Neural cell (in vitro differentiated cells): ENCODE results near the gene PRDM15. TPM values are rescaled to one million over a fixed set of nuclear protein-coding genes. Genes with fewer than 3 reads are reported as not detected.

Experiments
- H2AFZ ChIP-seq: fragments of 200-600, 300-800 bp; sonication (generic), shearing (Covaris generic); 2 replicates; pipeline ENCODE4 v1.6.0; 2014; ENCODE audit warnings: low read depth, mild to moderate bottlenecking, antibody characterized with exemption, low read length, moderate library complexity
- H3F3A ChIP-seq: fragments of 200-600 bp; shearing (Covaris generic); 2 replicates; pipeline ENCODE4 v1.6.1; 2016; ENCODE audit warnings: mild to moderate bottlenecking, moderate library complexity, mixed read lengths, antibody characterized with exemption, low read length; ENCODE audit not compliant: insufficient read depth, poor library complexity, severe bottlenecking
- H3K27ac ChIP-seq: fragments of 200-600, 300-800 bp; sonication (generic), shearing (Covaris generic); 2 replicates; pipeline ENCODE4 v1.5.1; 2014; ENCODE audit warnings: mild to moderate bottlenecking, low read length, moderate library complexity
- H3K27me3 ChIP-seq: fragments of 300-800, 200-600 bp; sonication (generic), shearing (Covaris generic); 2 replicates; pipeline ENCODE4 v1.6.0; 2014; ENCODE audit warnings: mild to moderate bottlenecking, low read depth, low read length, moderate library complexity; ENCODE audit not compliant: insufficient read depth
- H3K36me3 ChIP-seq: fragments of 300-800, 200-600 bp; sonication (generic), shearing (Covaris generic); 2 replicates; pipeline ENCODE4 v1.5.1; 2014; ENCODE audit warnings: mild to moderate bottlenecking, antibody characterized with exemption, low read length, moderate library complexity; ENCODE audit not compliant: insufficient read depth
- H3K4me2 ChIP-seq: fragments of 300-800, 200-600 bp; sonication (generic), shearing (Covaris generic); 2 replicates; pipeline ENCODE4 v1.6.0; 2014; ENCODE audit warnings: mild to moderate bottlenecking, low read length
- H3K4me3 ChIP-seq: fragments of 300-800, 200-600 bp; sonication (generic), shearing (Covaris generic); 2 replicates; pipeline ENCODE4 v1.5.1; 2014; ENCODE audit warnings: mild to moderate bottlenecking, low read length, moderate library complexity
- H3K79me2 ChIP-seq: fragments of 200-600 bp; shearing (Covaris generic); replicated peaks from 2 replicates; pipeline ENCODE4 v1.6.0; 2014; ENCODE audit warnings: mild to moderate bottlenecking, low read length, moderate library complexity; ENCODE audit not compliant: insufficient read depth
- H3K9ac ChIP-seq: fragments of 300-800, 200-600 bp; sonication (generic), shearing (Covaris generic); 2 replicates; pipeline ENCODE4 v1.6.1; 2016; ENCODE audit warnings: mild to moderate bottlenecking, low read length, mixed read lengths
- H3K9me2 ChIP-seq: fragments of 200-600 bp; shearing (Covaris generic); 2 replicates; pipeline ENCODE4 v1.6.1; 2016; ENCODE audit warnings: mild to moderate bottlenecking, low read length, mixed read lengths; ENCODE audit not compliant: insufficient read depth
- H3K9me3 ChIP-seq: fragments of 200-600, 300-800 bp; sonication (generic), shearing (Covaris generic); 2 replicates; pipeline ENCODE4 v1.6.1; 2016; ENCODE audit warnings: mild to moderate bottlenecking, mixed run types, low read length, moderate library complexity, mixed read lengths
- H4K20me1 ChIP-seq: fragments of 200-600 bp; shearing (Covaris generic); 2 replicates; pipeline ENCODE4 v1.6.1; 2016; ENCODE audit warnings: mild to moderate bottlenecking, mixed run types; ENCODE audit not compliant: insufficient read depth
- EP300 ChIP-seq: fragments of 450-650 bp; conservative IDR thresholded peaks from 2 replicates; pipeline ENCODE4 v1.6.1; 2014; ENCODE audit warnings: antibody characterized with exemption, mild to moderate bottlenecking, moderate library complexity; ENCODE audit not compliant: poor library complexity, severe bottlenecking
- EZH2 ChIP-seq: fragments of 200-600, 300-800 bp; shearing (Covaris generic), sonication (generic); IDR thresholded peaks from 2 replicates; pipeline ENCODE4 v1.6.1; 2014; ENCODE audit warnings: antibody characterized with exemption, low read length, borderline replicate concordance, mild to moderate bottlenecking; ENCODE audit not compliant: insufficient read depth, poor library complexity, severe bottlenecking
- MXI1 ChIP-seq: fragments of 450-650 bp; conservative IDR thresholded peaks from 2 replicates; pipeline ENCODE4 v1.6.1; 2014; ENCODE audit warnings: antibody characterized with exemption, mild to moderate bottlenecking; ENCODE audit not compliant: poor library complexity, severe bottlenecking
- POLR2AphosphoS5 ChIP-seq: IDR thresholded peaks from 2 replicates; pipeline ENCODE4 v1.6.1; 2012
- RAD21 ChIP-seq: fragments of 450-650 bp; conservative IDR thresholded peaks from 2 replicates; pipeline ENCODE4 v1.6.1; 2014; ENCODE audit warnings: antibody characterized with exemption, mild to moderate bottlenecking, moderate library complexity
- SMC3 ChIP-seq: fragments of 450-650 bp; conservative IDR thresholded peaks from 2 replicates; pipeline ENCODE4 v1.6.1; 2014; ENCODE audit warnings: antibody characterized with exemption, mild to moderate bottlenecking, moderate library complexity; ENCODE audit not compliant: poor library complexity
- TAF1 ChIP-seq: IDR thresholded peaks from 2 replicates; pipeline ENCODE4 v1.6.1; 2012; ENCODE audit warnings: low read depth
- polyA plus RNA-seq: library from polyadenylated mRNA; depleted of rRNA; stranded (reverse); fragments of >200 nt; gene quantifications from 2 replicates; pipeline ENCODE4 v1.2.3, GENCODE V29; 2014
- TF ChIP-seq, protein P1 (sequence below): fragments of 450-650 bp; IDR thresholded peaks from 2 replicates; pipeline ENCODE4 v1.5.1; 2014; ENCODE audit warnings: antibody characterized with exemption, mild to moderate bottlenecking, moderate library complexity; ENCODE audit not compliant: poor library complexity, severe bottlenecking
- TF ChIP-seq, protein P2 (sequence below): IDR thresholded peaks from 2 replicates; pipeline ENCODE4 v1.6.1; 2012; ENCODE audit warnings: borderline replicate concordance

The PRDM15 gene
- polyA plus RNA-seq, 1 donor from 2014 or later: 4.1 TPM

DNA sequence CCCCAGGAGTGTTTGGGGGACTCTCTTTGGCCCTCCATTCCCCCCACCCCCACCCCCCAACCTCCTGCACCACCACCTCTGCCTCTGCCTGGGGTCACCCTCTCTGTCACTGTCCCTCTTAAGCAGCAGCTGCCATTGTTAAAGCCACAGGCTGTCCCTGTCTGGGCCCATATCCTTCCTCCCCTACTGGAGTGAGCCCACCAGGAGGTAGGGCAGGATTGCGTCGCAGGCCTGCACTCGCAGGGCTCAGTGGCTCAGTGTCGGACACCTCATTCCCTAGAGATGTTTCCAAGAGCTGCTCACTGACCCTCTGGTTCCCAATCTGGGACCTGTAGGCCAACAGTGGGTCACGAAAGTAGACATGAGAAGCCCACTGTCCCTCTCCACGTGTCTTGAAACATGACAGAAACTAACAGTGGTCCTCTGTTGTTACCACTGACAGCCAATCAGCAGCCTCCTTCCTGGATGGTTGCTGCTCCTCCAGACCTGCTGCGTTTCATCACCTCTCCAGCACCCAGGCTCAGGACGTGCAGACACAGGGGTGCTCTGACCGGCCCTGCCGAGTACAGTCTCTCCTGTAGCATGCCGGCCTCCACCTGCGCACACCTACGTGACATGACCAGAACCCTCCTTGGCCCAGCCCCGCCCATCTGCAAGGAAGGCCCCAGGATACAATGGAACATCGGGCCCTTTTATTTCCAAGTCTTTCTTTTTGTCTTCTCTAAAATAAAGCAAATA is 7.7 kb downstream of the PRDM15 start:
- TF ChIP-seq POLR2AphosphoS5 (no peak), MXI1 (no peak), EZH2 (no peak), EP300 (no peak), SMC3 (no peak), RAD21 (no peak), TAF1 (no peak)
- TF ChIP-seq, protein P1, sequence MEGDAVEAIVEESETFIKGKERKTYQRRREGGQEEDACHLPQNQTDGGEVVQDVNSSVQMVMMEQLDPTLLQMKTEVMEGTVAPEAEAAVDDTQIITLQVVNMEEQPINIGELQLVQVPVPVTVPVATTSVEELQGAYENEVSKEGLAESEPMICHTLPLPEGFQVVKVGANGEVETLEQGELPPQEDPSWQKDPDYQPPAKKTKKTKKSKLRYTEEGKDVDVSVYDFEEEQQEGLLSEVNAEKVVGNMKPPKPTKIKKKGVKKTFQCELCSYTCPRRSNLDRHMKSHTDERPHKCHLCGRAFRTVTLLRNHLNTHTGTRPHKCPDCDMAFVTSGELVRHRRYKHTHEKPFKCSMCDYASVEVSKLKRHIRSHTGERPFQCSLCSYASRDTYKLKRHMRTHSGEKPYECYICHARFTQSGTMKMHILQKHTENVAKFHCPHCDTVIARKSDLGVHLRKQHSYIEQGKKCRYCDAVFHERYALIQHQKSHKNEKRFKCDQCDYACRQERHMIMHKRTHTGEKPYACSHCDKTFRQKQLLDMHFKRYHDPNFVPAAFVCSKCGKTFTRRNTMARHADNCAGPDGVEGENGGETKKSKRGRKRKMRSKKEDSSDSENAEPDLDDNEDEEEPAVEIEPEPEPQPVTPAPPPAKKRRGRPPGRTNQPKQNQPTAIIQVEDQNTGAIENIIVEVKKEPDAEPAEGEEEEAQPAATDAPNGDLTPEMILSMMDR: no peak
- TF ChIP-seq, protein P2, sequence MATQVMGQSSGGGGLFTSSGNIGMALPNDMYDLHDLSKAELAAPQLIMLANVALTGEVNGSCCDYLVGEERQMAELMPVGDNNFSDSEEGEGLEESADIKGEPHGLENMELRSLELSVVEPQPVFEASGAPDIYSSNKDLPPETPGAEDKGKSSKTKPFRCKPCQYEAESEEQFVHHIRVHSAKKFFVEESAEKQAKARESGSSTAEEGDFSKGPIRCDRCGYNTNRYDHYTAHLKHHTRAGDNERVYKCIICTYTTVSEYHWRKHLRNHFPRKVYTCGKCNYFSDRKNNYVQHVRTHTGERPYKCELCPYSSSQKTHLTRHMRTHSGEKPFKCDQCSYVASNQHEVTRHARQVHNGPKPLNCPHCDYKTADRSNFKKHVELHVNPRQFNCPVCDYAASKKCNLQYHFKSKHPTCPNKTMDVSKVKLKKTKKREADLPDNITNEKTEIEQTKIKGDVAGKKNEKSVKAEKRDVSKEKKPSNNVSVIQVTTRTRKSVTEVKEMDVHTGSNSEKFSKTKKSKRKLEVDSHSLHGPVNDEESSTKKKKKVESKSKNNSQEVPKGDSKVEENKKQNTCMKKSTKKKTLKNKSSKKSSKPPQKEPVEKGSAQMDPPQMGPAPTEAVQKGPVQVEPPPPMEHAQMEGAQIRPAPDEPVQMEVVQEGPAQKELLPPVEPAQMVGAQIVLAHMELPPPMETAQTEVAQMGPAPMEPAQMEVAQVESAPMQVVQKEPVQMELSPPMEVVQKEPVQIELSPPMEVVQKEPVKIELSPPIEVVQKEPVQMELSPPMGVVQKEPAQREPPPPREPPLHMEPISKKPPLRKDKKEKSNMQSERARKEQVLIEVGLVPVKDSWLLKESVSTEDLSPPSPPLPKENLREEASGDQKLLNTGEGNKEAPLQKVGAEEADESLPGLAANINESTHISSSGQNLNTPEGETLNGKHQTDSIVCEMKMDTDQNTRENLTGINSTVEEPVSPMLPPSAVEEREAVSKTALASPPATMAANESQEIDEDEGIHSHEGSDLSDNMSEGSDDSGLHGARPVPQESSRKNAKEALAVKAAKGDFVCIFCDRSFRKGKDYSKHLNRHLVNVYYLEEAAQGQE: no peak
- H2AFZ ChIP-seq: no peak overlapping the region
- H3F3A ChIP-seq: no peaks in the 10 kb centered on the region
- no peaks in the 10 kb centered on the region for H3K9me2 ChIP-seq
- no peaks in the 10 kb centered on the region for H3K36me3 ChIP-seq
- H3K79me2 ChIP-seq: no peaks in the 10 kb centered on the region
- H3K27me3 ChIP-seq: no peaks in the 10 kb centered on the region
- no peak overlapping the region for H3K4me2 ChIP-seq
- H3K9ac ChIP-seq: no peak overlapping the region
- H3K27ac ChIP-seq: no peak overlapping the region
- H4K20me1 ChIP-seq: no peaks in the 10 kb centered on the region
- no peak overlapping the region for H3K4me3 ChIP-seq
- no peaks in the 10 kb centered on the region for H3K9me3 ChIP-seq

DNA sequence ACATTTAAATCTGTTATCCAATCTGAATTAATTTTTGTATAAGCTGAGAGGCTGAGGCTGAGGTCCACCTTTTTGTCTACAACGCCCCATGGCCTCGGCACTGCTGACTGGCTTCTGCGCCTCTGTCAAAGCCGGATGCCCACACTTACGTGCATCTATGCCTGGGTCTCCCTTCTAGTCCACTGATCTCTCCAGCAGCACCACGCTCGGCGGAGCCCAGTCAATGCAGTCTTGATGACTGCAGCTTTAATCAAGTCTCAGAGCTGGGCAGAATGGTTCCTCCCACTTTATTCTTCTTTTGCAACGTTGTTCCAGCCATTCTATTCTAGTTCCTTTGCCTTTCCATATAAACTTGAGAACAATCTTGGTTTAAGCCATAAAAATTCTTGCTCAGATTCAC is 9.4 kb downstream of the PRDM15 start:
- H3K9me3 ChIP-seq: no peaks in the 10 kb centered on the region
- H3K27ac ChIP-seq: no peak overlapping the region
- H3F3A ChIP-seq: no peaks in the 10 kb centered on the region
- no peaks in the 10 kb centered on the region for H3K9me2 ChIP-seq
- no peaks in the 10 kb centered on the region for H4K20me1 ChIP-seq
- TF ChIP-seq EZH2 (no peak), MXI1 (no peak), TAF1 (no peak), EP300 (no peak), SMC3 (no peak), RAD21 (no peak), POLR2AphosphoS5 (no peak)
- TF ChIP-seq, protein P2: no peak
- TF ChIP-seq, protein P1: no peak
- H3K4me3 ChIP-seq: no peak overlapping the region
- no peak overlapping the region for H2AFZ ChIP-seq
- no peaks in the 10 kb centered on the region for H3K27me3 ChIP-seq
- no peak overlapping the region for H3K4me2 ChIP-seq
- H3K79me2 ChIP-seq: no peaks in the 10 kb centered on the region
- H3K36me3 ChIP-seq: no peaks in the 10 kb centered on the region
- H3K9ac ChIP-seq: no peak overlapping the region
